Stimulated activated CD8-positive, alpha-beta memory T cell treated with anti-CD3 and anti-CD28 coated beads, Interleukin-12 subunit alpha, Interleukin-12 subunit beta, amount 100 ng/mL, for 24 hours (primary cell): Measurements from ENCODE around the gene KLK1.
"Not testable (repeated sequence)": the region's sequence is repeated elsewhere in the genome, so short reads cannot be mapped to it uniquely, and the experiment has no call there.

Source experiments
- DNase-seq: peaks from one replicate; pipeline ENCODE4 v3.0.0-alpha.2; 2020; ENCODE audit errors: extremely low read depth

The KLK1 gene

DNA sequence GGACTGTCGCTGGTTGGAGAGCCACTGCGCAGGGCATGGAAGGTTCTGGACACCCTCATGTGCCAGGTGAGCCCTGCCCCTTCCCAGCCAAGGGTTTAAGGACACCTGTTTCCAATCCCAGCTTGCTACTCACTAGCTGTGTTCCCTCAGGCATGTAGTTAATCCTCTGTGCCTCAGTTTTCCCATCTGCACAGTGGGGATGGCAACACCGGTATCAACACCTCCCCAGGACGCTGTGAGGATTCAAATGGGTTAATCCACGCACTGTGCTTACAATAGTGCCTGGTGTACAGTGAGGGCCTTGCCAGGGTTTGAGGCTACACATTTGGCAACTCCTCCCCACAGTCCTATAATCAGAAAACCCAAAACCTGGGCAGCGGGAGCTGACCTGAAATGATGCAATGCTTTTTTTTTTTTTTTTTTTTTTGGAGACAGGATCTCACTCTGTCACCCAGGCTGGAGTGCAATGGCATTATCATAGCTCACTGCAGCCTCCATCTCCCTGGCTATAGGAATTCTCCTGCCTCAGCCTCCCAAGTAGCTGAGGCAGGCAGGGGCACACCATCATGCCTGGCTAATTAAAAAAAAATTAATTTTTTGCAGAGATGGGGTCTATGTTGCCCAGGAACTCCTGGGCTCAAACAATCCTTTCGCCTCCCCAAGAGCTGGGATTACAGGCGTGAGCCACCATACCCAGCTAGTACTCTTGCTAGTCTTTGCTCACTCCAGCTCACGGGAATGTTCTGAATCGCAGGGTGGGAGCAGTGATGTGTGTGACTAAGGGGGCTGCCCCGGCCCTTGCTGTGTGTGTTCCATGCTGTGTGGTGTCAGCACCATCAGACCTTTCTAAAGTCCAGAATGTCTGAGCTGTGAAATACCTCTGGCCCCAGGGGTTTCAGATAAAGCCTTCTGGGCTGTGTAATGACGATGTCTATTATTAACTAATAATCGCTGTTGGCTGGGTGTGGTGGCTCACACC is 31.0 kb downstream of the KLK1 start:
- no peak for DNase-seq

DNA sequence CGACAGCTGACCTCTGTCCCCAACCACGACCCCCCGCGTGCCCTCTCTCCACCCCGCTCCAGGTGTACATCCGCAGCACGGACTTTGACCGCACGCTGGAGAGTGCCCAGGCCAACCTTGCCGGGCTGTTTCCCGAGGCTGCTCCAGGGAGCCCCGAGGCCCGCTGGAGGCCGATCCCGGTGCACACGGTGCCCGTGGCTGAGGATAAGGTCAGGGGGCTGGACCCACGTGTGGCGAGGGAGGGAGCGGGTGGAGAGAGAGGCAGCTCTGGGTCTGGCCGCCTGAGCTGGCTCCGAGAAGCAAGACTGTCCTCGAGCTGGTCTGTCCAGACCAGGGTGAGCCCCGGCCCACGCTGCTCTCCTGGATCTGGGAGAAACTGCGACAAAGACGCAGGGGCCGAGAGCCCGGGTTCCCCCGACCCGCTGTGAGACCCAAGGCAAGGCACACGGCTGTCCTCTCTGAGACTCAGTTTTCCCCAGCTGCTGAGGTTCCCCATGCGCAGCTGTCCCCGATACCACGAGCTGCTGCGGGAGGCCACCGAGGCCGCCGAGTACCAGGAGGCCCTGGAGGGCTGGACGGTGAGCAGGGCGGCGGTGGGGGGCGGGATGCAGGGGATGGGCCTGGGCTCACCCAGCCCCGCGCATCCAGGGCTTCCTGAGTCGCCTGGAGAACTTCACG is 31.9 kb downstream of the KLK1 start:
- no peak for DNase-seq

DNA sequence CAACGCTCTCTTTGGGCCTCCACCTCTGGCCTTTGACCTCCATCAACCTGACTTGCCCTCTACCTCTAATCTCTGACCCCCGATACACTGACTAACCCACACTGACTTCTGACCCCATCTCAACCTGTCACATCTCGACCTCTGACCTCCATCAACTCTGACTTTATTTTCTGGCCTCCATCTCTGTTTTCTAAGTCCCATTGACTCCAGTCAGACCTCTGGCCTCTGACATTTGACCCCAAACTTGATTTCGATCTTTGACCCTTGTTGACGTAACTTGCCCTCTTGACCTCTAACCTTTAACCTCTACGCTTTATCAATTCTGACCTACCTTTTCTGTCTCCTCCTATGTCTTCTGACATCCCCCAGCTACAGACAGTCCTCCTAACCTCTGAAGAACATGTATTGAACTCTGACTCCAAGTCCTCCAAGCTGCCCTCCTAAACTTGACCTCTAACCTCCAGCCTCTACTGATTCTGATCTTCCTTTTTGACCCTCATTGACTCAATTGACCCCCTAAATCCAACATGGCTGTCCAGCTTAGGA is 32.6 kb downstream of the KLK1 start:
- no peak for DNase-seq

DNA sequence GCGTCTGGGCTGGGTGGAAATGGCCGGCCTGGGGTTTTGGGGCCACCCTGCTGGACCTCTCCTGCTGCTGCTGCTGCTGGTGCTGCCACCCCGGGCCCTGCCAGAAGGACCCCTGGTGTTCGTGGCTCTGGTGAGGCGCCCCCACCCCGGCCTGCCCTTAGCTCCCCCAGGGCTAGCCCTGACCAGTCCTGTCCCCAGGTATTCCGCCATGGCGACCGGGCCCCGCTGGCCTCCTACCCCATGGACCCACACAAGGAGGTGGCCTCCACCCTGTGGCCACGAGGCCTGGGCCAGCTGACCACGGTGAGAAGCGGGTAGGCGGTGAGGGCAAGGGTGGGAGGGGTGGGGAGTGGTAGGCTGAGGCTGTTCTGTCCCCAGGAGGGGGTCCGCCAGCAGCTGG is 33.2 kb downstream of the KLK1 start, which contains the start of gene ACP4:
ACP4 (plus strand) TSS at position 20 of the 400 bp plus-strand sequence; CDS start at position 20, 0 bp downstream.
- no peak for DNase-seq

DNA sequence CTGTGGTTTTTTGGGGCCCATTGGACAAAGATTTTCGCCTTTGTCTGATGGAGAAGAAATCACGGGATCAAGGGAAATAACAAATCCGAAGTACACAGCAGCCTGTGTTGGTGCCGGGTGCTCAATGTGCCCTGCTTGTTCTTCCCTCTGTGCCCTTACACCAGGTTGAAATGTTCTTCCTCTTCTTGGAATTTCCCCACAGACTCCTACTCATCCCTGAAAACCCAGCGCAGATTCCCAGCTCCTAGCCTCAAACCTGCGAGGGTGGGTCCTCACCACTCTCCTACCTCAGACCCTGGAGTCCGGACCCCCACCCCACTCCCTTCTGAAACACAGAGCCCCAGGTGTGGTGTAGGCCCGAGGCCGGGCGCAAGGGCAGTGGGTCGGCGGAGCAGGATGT is 38.3 kb downstream of the KLK1 start:
- DNase-seq = no peak

DNA sequence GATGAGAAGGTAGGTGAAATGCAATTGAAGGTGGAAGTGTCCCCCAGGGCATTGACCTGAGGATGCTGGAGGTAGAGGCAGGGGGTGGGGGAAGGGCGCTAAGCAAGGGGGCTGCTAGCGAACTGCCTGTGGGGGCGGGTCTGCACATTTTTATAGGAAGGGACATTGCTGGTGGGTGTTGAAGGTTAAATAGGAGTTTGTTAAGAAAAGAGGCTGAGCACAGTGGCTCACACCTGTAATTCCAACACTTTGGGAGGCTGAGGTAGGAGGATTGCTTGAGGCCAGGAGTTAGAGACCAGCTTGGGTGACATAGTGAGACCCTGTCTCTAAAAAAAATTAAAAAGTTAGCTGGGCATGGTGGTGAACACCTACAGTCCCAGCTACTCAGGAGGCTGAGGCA is 38.9 kb downstream of the KLK1 start:
- DNase-seq = no peak

DNA sequence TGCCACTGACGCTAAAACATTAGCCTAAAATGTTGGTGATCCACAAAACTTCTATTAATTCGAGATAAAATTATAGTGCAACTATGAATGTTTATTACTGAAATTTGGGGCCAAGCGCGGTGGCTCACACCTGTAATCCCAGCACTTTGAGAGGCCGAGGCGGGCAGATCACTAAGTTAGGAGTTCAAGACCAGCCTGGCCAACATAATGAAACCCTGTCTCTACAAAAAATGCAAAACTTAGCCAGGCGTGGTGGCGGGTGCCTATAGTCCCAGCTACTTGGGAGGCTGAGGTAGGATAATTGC is 39.8 kb downstream of the KLK1 start:
- DNase-seq = not testable (repeated sequence)

DNA sequence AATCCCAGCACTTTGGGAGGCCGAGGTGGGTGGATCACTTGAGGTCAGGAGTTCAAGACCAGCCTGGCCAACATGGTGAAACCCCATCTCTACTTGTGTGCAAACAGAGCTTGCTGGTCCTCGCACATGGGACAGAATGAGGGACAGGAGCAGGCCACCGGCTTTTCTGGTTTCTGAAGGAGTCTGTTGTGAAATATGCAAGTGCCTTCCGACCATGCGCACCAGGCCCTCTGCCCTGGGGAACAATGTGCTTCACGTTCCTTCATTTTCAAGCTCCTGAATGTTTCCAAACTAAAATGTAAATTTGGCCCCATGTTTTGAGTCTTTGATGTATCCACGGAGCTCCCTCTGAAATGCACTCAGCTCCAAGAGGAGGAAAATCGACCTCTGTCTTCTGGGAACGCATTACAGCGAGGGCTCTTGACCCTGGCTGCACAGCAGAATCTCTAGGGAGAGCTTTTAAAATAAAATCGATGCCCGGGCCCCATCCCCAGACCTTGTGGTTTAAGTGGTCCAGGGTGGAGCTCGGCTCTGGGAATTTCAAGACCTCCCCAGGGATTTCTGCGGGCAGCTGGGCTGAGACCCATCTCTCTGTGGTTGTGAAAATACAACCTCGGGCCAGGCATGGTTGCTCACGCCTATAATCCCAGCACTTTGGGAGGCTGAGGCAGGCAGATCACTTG is 42.7 kb downstream of the KLK1 start:
- DNase-seq = no peak

DNA sequence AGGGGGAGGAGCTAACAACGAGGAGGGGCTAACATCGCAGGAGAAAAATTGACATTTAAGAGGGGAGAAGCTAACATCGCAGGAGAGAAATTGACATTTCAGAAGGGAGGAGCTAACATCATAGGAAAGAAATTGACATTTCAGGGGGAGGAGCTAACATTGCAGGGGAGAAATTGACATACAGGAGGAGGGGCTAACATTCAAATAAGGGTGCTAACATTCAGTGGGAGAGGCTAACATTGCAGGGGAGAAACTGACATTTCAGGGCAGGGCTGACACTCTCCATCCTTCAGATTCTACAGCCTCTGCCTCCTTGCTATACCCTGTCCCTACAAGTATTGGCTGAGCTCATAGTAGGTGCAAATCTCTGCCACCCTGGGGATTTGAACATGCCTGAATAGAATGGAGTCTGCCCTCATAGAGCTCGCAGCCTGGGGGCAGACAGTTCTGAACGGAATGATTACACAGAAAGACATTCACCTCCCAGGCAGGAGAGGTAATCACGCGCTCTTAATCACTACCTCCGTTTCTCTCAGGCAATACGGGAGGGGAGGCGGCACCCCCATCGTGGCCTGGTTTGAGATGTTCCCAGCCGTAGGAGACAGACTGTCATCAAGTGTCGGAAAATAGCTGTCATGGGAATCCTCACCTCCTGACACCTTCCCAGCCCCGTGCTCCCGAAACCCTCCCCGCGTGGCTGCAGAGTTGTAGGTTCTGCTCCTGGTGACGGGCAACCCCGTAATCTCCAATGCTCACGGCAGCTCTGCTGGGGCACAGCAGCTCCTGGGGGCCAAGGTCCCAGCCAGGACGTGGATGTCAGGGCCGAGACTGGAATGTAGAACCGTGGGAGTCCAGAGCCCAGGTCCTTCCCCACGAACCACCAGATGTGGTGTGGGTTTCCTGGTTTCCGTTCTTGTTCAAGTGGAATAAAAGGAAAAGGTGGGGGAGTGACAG is 43.8 kb downstream of the KLK1 start:
- no peak for DNase-seq

DNA sequence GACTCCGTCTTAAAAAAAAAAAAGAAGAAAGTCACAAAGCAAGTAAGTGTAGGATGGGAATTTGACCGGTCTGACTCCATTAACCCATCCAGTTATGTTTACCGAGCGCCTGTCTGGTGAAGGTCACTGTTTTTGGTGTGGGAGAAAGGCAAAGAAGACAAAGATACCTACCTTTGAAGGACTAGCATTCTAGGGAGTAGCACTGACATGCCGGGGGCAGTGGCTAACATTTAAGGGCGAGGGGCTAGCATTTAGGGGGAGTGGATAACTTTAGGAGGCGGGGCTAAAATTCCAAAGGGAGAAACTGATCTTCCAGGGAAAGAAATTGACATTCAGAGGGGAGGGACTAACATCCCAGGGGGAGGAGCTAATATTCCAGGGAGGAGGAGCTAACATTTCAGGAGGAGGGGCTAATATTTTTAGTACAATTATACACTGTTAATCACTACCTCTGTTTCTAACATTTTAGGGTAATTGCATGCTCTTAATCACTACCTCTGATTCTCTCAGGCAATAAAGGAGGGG is 44.6 kb downstream of the KLK1 start:
- no peak for DNase-seq

DNA sequence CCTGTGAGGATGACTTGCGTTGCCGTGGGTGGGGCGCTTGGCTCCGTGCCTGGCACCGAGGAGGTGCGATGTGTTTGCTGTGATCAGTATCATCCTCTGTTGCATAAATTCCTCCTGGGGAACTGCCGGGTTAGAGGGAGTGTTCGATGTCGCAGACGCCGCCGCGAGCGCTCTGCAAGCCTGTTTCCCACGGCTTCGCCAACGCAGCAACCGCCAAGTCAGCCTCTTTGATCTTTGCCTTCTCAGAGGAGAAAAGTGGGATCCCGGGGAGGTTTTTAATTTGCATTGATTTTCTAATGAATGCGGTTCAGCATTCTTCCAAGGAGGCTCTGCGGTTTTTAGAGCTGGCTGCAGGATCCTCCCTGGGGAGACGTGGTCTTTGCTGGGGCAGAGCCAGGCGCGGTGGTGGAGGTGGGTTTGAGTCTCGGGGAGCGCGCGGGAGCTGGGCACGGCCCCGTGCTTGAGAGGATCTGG is 45.7 kb downstream of the KLK1 start:
- no peak for DNase-seq

DNA sequence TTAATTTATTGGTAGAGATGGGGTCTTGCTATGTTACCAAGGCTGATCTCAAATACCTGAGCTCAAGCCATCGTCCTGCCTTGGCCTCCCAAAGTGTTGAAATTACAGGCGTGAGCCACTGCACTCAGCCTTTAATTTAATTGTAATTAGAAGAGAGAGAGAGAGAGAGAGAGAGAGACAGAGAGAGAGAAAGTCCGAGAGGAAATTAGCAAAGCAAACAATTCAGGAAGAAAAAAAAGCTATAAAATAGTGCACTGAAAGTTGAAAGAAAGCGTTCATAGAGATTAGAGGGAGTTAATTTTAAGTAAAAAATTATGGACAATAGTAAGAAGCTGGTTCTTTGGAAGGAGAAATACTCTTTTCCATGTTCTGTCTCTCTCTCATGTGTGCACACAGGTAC is 46.3 kb downstream of the KLK1 start:
- no peak for DNase-seq

DNA sequence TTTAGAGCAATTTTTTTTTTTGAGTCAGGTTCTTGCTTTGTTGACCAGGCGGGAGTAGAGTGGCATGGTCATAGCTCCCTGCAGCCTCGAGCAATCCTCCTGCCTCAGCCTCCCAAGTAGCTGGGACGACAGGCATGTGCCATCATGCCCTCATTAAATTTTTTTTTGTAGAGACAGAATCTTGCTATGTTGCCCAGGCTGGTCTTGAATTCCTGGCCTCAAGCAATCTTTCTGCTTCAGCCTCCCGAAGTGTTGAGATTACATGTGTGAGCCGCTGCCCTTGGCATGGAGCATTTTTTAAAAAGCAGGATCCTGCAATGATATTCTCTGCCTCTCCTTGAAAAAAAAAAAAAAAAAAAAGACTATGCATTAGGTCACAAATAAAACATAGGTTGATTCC is 47.5 kb downstream of the KLK1 start:
- DNase-seq = no peak

DNA sequence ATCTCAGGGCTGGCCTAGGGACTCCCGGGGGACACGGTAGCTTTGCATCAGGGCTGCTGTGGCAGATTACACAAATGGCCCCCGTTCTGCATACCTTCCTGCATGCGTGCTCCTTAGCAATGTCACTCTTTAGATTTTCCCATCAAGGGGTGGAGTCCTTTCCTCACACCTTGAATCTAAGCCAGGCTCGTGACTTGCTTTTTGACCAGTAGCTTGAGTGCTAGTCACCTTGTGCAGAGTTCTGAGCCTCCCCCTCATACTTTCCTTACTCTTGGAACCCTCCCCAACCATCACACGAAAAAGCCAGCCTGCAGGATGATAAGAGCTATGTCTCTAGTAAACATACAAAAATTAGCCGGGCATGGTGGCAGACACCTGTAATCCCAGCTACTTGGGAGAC is 50.1 kb downstream of the KLK1 start:
- not testable (repeated sequence) for DNase-seq

DNA sequence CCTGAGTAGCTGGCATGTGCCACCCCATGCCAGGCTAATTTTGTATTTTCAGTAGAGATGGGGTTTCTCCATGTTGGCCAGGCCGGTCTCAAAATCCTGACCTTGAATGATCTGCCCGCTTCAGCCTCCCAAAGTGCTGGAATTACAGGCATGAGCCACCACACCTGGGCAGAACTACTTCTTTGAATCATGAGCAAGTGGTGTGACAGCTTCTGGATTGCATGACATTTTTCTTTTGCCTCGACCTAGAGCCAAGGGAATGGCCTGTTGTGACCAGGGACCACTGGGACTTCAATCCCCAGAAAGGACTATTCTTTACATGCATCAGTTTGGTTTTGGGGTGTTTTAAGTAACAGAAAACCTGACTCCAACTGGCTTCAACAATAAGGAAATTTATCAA is 50.7 kb downstream of the KLK1 start:
- not testable (repeated sequence) for DNase-seq

DNA sequence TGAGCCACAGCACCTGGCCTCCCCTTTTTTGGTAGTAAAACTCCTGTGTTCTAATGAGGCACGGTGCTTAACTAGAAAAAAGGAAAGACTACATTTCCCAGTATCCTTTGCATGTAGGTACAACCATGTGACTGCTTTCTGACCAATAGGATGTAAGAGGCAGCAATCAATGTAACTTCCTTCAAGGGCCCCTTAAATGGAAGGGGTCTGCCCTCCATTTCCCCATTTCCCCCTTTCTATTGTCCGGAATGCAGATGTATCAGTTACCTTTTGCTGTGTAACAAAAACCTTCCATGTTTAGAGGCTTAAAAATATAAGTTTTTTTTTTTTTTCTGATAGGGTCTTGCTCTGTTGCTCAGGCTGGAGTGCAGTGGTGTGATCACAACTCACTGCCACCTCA is 51.1 kb downstream of the KLK1 start:
- no peak for DNase-seq

DNA sequence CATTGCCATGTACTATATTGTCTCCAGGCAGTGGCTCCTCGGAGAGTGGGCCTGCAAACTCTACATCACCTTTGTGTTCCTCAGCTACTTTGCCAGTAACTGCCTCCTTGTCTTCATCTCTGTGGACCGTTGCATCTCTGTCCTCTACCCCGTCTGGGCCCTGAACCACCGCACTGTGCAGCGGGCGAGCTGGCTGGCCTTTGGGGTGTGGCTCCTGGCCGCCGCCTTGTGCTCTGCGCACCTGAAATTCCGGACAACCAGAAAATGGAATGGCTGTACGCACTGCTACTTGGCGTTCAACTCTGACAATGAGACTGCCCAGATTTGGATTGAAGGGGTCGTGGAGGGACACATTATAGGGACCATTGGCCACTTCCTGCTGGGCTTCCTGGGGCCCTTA is 52.7 kb downstream of the KLK1 start:
- no peak for DNase-seq

DNA sequence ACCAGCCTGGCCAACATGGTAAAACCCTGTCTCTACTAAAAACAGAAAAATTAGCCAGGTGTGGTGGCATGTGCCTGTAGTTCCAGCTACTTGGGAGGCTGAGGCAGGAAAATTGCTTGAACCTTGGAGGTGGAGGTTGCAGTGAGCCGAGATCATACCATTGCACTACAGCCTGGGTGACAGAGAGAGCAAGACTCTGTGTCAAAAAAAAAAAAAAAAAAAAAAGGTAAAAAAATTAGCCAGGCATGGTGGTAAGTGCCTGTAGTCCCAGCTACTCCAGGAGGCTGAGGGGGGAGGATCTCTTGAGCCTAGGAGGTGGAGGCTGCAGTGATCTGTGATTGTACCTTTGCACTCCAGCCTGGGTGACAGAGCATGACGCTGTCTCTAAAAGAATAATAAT is 53.4 kb downstream of the KLK1 start, which contains the start of gene GPR32:
GPR32 (plus strand) TSS at position 301 of the 400 bp plus-strand sequence. CDS start 137 bp downstream, outside the sequence.
- DNase-seq = not testable (repeated sequence)
